Right lobe of liver (tissue), 4 donors: ENCODE results near the gene CDR2L.

ENCODE experiments used
- POLR2A ChIP-seq: fragments of 450-650 bp; IDR thresholded peaks from one replicate; pipeline ENCODE4 v1.6.1; 2017; ENCODE audit warnings: antibody characterized with exemption, mild to moderate bottlenecking
- TF ChIP-seq, protein P1 (sequence below), 4 donors: fragments of 200-600 bp in 3 of 4; fragments of 450-650 bp in 1 of 4; IDR thresholded peaks; one replicate each; pipeline versions ENCODE4 v1.5.1 to v1.8.0; 2016 to 2022; ENCODE audit warnings: antibody characterized with exemption in 4 of 4, mild to moderate bottlenecking in 2 of 4
- donor health status: DM: no; HTN: no; CAD: no.
- donor health status: DM: no; HTN: no; CAD: no.
- donor health status: DM: no; HTN: yes; CAD: no.

DNA sequence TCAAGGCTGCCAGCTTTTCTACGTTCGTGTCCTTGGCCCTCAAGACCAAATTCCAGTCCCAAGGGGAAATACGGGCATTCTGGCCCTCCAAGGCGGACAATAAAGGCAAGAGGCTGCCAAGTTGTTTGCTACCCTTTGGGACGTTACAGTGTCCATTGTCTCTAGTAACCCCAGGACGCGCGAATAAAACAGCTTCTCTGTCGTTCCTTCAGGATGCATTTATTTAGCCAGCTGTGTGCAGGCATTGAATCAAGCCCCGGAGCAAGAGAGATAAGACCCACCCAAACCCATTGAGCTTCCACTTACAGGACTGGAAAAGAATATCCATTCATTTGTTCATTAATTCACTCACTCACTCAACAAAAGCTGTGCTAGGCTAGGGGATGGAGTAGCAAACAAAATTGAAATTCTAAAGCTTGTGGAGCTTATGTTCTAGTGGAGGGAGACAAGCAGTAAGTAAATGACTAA lies 25.7 kb downstream of the CDR2L start:
- TF ChIP-seq, protein P1, sequence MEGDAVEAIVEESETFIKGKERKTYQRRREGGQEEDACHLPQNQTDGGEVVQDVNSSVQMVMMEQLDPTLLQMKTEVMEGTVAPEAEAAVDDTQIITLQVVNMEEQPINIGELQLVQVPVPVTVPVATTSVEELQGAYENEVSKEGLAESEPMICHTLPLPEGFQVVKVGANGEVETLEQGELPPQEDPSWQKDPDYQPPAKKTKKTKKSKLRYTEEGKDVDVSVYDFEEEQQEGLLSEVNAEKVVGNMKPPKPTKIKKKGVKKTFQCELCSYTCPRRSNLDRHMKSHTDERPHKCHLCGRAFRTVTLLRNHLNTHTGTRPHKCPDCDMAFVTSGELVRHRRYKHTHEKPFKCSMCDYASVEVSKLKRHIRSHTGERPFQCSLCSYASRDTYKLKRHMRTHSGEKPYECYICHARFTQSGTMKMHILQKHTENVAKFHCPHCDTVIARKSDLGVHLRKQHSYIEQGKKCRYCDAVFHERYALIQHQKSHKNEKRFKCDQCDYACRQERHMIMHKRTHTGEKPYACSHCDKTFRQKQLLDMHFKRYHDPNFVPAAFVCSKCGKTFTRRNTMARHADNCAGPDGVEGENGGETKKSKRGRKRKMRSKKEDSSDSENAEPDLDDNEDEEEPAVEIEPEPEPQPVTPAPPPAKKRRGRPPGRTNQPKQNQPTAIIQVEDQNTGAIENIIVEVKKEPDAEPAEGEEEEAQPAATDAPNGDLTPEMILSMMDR (IDR thresholded peaks at IDR 0.05), result no peak
- no peak for TF ChIP-seq POLR2A
